ENCODE measurements around the gene SLC20A1.
"Not testable (repeated sequence)": the region's sequence is repeated elsewhere in the genome, so short reads cannot be mapped to it uniquely, and the experiment has no call there.

SLC20A1 gene

DNA sequence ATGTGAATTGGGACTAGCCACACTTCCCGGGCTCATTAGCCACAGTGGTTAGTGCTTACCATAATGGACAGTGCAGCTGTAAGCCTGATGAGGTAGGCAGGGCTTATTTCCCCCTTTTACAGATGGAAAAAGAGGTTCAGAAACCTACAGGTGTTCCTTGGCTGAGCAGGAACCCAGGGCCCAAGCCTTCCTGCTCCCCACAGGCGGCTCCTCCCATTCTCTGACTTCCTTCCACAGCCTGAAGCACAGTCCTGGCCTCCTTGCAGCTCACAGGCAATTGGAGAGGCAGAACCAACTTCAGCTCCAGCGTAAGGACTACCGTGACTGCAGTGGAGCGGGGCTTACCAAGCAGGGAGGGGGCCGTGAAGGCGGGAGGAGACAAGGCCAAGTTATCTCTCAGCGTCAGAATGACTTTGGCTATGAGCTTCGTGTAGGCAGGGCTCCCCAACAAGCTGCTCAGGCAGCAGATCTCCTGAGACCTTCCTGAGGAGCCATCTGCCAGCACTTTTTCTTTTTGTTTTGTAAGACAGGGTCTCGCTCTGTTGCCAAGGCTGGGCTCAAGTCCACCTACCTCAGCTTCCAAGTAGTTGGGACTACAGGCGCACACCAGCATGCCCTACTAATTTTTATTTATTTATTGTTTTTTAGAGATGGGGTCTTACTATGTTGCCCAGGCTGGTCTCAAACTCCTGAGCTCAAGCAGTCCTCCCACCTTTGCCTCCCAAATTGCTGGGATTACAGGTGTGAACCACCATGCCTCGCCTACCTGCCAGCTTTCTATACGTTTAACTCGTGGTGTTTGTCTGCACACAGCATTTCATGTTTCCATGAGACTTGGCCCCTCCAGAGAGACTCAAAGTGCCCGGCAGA is 40.8 kb downstream of the SLC20A1 start:
- DNase-seq, result no peak

DNA sequence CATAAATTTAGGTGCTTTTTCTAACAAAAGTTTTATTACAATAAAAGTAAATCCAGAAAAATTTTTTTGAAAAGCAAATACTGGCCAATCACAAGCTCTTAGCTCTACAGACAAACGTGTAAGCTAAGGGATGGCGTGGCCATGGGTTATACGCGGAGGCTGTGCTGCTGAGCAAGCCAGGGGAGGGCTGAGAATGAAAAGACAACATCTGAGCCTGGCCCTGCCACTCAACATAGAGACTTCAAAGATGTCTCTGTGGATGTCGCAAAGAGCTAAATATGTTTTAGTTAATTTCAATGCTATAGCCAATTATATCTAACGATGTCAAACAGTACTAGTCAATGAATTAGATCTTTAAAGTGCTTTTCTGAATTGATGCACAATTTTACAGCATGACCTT is 41.8 kb downstream of the SLC20A1 start:
- no peak for DNase-seq

DNA sequence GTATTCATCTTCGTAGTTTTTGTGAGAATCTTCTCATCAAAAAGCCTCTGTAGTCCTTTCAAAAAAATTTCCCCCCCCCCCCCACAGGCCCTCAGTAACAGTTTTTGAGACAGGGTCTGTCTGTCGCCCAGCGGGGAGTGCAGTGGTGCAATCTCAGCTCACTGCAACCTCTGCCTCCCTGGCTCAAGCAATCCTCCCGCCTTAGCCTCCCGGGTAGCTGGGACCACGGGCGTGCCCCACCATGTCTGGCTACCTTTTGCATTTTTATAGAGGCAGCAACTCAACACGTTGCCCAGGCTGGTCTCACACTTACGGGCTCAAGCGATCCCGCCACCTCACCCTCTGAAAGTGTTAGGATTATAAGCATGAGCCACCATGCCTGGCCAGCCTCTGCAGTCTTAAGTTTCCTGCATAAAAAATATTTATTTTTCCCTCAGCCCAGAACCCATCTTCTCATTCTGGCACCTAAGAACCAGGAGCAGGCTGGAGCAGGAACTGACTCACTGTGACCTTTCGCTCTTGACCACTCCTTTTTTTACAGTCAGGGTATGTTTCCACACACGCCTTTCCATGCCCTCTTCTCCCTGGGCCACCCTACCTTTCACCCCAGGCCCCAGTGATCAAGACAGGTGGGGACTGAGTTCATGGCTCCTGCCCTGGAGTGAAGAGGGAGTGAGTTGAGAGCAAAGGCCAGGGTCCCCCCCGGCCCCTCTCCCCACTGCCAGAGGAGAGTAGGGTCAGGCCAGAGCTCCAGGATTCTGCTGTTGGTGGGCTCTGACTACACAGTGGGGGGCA is 42.5 kb downstream of the SLC20A1 start:
- DNase-seq, result no peak

DNA sequence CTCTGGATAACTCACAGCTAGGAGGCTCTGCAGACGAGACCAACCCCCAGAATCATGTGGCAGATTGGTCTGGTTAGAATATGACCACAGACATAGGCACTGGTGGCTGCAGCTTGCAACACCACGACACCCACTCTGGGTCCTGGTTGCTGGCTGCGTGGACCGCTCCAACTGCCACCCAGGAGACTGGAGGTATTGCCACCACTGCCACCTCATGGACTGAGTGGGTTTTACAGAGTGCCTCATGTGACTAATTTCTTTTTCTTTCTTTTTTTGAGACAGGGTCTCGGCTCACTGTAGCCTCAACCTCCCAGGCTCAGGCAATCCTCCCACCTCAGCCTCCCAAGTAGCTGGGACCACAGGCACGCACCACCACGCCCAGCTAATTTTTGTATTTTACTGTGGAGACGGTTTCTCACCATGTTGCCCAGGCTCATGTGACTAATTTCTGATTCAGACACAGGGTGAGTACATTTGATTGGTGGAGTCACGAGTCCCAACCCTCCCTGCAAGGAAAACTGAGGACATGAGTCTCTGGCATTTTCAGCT is 45.2 kb downstream of the SLC20A1 start:
- DNase-seq, result no peak

DNA sequence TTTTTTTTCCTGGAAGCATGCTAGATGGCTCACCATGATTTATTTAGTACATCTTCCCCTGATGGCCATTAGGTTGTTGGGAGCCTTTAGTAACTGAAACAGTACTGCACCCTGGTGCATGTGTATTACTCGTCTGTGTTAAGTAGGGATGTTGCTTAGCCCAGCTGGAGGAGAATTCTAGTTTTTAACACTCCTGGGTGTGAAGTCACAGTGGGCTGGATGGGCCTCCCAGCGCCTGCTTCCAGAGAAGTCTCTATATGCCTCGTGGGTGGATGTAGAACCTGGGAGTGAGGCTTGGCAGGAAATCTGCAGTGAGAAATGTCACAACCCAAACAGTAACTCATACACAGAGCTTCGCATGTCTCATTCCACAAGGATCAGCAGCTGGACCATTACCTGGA is 46.1 kb downstream of the SLC20A1 start:
- DNase-seq, result no peak

DNA sequence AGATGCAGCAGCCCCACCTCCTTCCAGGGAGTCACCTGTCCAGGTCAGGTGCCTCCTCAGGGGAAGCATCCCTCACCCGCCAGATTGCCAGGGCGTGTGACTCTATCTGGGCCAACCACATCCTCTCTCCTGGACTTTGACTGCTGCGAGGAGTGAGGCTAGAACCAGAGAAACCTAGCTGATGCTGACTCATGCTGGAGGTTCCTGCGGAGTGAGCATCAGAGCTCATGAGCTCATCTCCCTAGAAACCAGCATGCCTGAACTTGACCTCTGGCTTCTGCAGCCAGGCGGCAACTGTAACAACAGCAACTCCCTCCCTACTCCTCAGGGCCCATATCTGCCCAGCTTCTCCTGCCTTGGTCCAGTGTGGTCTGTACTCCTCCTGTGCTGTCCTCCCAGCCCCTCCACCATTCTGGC is 46.8 kb downstream of the SLC20A1 start:
- peak; percentile 81 for DNase-seq

DNA sequence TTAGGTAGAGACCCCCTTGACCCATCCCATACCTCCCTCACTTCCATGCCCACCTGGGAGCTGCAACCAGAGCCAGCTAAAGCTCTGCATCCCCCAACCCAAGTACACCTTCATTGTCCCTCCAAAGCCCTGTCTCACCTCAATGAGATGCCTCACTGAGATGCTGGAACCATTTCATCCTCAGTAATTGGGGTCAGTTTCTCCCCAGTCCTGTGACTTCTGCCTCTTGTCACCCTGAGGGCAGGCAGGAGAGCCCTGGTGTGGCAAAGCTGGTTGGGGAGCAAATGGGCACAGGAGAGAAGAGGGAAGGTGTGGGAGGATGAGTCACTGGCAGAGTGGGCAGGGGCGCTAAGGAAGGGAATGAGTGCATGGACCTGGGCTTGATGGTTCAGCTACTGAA is 47.2 kb downstream of the SLC20A1 start:
- no peak for DNase-seq

DNA sequence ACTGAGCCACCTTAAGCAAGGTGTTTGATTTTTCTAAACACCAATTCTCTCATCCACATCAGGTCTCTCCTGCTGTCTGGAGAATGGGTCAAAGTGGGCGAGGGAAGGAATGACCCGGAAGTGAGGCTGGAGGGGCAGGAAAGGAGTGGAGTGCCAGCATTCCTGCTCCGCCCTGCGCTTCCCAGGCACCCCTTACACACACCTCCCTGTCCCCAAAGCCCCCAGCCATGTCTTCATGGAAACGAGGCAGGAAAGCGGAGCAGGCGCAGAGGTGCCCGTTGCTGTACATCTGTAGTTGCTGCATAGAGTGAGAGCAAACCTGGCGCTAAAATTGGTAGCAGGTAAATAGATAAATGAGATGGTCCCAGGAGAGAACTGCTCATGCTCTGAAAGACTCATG is 47.9 kb downstream of the SLC20A1 start:
- DNase-seq, result no peak

DNA sequence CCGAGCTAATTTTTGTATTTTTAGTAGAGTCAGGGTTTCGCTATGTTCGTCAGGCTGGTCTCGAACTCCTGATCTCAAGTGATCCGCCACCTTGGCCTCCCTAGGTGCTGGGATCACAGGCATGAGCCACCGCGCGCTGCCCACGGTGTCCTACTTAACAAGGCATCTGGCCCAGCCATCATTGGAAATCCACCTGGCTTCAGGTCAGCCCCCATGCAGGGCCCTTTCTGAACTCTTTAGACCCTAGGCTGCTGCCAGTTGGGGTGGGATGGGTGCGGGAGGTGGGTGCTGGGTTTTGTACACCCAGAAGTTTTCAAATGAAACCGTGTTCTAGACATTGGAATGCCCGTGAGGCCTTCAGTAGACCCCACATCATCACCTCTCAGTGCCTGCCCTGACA is 48.4 kb downstream of the SLC20A1 start:
- no peak for DNase-seq

DNA sequence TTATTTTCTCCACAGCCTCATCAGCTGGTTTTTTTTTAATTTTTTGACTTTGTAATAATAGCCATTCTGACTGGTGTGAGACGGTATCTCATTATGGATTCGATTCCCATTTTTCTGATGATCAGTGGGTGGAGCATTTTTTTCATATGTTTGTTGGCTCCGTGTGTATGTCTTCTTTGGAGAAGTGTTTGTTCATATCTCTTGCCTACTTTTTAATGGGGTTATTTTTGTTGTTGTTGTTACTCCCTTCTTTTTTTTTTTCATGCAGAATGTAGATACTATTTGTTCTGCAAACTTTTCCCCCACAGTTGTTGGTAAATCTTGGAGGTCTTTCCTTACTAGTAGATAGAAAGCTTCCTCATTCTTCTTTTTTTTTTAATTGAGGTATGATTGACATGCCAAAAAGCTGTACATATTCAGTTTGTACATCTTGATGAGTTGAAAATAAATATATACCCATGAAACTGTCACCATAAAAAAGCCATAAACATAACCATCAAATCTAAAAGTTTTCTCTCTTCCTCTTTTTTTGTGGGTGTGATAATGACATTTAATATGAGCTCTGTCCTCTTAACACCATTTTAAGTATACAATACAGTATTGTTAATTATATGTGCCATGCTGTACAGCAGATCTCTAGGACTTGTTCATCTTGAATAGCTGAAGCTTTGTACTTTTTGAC is 53.2 kb downstream of the SLC20A1 start:
- no peak for DNase-seq

DNA sequence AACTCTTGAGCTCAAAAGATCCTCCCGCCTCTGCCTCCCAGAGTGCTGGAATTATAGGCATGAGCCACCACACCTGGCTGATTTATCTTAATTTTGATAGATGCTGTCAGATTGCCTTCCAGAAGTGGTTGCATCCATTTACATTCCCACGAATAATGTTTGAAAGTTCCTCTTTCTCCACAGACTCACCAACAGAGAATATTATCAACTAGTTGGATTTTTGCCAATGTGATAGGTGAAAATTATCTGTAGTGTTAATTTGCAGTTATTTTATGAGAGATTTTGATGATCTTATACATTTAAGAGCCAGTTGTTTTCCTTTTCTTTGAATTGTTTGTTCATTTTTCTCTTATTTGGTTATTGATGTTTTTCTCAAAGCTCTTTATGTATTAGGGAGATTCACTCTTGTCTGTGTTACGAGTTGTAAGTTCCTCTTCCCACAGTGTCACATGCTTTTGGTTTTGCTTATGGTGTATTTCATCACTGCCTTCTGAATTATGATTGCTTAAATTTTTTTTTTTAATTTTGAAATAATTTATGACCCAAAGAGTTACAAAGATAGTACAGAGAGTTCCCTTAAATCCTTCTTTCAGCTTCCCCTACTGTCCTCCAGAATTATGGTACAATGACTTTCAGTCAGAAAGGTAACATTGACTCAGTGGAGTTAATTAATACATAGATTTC is 54.4 kb downstream of the SLC20A1 start:
- DNase-seq, result no peak

DNA sequence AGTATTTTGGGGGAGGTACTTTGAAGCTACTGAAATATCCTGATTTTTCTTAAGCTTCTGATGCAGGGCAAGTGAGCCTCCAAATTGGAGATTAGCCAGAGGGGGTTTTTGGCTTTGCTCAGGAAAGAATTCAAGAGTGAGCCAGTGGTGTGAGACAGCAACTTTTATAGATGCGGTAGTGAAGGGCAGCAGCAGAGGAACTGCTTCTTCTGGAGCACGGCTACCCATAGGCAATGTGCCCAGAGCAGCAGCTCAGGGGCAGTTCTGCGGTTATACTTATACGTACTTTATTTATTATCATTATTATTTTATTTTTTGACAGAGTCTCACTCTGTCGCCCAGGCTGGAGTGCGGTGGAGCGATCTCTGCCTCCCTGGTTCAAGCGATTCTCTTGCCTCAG is 55.3 kb downstream of the SLC20A1 start:
- DNase-seq, result no peak

DNA sequence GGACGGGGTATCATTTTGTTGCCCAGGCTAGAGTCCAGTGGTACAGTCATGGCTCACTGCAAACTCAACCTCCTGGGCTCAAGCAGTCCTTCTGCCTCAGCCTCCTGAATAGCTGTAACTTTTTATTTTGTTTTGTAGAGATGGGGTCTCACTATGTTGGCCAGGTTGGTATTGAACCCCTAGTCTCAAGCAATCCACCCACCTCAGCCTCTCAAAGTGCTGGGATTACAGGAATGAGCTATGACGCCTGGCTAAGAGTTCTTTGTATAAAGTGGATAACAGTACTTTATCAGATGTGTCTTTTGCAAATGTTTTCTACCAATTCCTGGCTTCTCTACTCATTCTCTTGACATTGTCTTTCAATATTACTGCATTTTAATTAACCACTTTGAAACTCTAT is 57.9 kb downstream of the SLC20A1 start:
- DNase-seq, result no peak

DNA sequence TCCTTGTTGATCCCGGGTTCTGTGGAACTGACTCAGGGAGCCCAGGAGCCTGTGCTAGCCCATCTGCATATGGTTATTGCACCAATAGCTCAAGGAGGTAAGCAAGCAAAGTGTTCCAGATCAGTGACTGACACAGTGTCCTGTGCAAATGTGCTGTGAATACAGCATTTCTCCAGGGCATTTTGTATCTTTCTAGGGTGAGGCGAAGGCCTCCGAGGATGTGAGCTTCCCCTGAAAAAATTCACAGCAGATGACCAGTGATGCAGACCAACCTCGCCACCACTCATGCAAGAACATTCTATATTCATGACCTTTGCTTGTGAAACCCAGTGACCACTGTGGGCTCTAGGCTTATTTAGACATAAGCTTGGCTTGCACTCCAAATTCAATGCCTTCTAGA is 59.8 kb downstream of the SLC20A1 start:
- no peak for DNase-seq

DNA sequence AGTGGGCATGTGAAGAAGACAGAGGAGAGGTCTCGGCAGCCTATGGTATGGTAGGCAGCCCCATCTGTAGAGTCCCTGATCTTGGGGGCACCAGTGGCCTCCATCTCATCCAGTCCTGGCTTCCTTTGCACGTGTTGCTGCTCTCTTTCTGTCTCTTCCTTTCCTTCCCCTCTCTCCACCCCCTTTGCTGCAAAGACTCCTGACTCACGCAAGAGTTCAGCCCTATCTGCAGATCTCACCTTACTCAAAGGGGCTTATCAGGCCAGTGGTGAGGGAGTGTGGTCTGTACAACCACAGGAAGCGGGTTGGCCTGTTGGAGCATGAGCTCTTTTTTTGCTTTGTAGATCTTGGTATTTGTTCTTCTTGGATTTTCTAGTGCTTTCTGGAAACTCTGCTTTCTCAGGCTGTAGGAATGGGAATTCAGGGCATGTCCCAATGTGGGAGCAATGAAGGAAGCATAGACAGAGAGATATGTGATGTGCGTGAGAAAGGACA is 60.5 kb downstream of the SLC20A1 start:
- no peak for DNase-seq

DNA sequence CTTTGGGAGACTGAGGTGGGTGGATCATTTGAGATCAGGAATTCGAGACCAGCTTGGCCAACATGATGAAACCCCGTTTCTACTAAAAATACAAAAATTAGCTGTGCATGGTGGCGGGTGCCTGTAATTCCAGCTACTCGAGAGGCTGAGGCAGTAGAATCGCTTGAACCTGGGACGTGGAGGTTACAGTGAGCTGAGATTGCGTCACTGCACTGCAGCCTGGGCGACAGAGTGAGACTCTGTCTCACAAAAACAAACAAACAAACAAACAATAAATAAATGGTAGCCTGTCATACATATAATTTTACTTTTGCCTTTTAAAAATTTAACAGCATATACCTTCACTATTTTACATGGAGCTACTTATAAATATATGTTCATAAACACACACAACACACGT is 61.2 kb downstream of the SLC20A1 start:
- not testable (repeated sequence) for DNase-seq

DNA sequence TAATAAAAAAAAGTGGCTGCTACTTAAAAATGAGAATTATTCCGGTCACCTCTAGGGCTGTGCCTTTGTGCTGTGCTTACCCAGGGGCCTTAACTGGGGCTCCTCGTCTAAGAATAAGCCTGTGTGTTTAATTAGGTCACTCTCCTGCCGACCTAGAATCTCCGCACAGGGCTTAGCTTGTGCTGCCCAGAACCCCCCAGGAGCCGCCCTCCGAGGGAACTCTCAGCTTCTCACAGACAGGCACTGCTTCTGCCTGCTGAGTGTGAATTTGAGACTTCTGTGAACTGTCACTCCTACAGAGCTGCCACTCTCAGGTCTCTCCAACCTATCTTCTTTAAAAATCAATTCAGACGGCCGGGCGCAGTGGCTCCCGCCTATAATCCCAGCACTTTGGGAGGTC is 63.2 kb downstream of the SLC20A1 start:
- DNase-seq, result no peak

DNA sequence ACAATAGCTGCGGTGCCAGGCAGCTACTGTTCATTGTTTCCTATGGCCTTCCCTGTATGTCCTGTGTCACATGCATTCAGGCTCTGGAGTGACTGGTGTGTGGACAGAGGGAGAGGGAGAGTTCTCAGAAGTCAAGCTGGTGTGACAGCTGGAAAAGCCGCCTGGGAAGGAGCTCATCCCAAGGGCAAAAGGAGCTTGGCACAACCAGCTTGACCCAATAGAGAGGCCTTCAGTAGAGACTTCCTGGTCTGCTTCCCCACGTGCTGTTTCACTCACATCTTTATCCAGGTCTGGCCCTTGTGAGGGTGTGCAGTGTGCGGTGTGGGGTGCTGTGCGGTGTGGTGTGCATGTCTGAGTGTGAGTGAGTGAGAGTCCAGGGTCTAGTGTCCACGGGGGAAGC is 64.0 kb downstream of the SLC20A1 start:
- no peak for DNase-seq

DNA sequence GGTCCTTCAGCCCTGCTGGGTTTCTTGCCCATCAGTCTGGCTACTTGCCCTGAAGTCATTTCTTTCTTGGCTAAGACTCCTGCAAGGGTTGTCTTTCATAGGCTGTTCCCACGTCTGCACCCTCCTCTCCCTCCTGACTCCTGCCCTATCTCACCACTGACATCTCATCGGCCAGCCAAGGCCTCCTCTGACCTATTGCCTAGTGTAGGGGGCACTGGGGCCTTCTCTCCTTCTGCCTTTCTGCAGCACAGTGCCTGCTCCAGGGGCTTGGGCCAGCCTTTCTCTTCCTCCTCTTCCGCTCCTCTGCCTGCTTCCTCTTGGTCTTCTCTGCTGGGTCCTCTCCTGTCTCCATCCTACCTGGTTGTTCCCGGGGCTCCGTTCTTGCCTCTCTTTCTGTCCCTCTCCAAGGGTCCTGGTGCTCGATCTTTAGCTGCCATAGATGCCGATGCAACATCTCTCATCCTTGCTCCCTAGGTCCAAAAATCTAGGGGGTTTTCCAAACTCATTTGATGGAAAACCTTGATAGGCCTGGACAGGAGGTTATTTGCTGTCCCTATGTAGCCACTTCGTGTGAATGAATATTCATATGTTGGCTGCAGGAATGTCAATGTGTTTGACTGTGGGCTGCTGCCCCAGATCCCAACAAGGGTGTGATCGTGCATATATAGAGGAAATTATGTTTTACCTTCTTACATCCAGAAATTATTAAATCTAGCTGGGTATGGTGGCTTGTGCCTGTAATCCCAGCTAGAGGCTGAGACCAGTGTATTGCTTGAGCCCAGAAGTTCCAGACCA is 65.4 kb downstream of the SLC20A1 start:
- DNase-seq, result no peak

DNA sequence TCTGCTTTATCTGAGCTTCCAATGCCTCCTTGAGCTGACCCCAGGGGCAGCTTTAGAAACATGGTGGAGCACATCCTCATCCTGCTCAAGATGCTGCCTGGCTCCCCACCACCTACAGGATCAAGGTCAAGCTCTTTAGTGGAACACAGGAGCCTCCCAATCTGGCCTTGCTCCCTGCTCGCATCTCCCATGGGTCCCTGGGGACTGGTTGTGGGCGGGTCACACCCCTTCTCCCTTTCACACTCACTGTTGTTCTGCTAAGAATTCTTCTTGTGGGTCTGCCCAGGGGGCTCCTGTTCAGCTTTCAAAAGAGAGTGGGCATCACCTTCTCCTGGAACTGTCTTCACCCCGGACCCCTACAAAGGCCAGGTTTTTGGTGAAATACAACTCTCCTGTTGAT is 66.7 kb downstream of the SLC20A1 start:
- no peak for DNase-seq

DNA sequence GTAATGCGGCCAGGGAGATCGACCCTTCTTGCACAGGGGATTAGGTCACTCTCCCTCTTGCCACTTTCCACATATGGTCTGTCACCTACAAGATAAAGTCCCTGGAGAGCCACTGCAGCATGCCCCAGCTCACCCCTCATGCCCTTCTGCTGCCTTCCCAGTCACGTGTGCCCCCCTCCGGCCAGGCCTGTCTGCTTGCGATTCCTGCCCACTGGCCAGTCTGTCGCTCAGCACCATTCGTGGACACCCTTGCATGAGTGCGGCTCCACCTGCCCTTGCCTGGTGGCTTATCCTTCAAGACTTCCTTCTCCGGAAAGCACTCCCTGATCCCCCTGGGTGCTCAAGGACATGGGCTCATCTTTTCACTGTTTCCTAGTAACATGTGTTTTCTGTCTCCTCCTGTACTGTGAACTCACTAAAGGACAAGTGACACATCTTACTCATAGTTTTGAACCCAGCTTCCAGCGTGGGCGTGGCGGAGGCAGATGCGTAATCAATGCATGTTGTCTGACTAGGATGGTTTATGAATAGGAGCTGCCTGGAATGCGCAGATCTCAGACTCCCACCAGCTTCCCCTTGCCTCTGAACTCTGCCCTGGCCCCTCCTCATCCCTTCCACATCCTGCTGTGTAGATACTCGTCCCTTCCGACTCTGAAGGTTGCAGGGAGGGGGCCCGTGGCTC is 67.3 kb downstream of the SLC20A1 start:
- DNase-seq, result no peak

Measured in NCI-H510A (cell line).